Karpas-422 (cell line): ENCODE results near the gene PROCR. TPM values are rescaled to one million over a fixed set of nuclear protein-coding genes. Genes with fewer than 3 reads are reported as not detected.
"Not testable (repeated sequence)": the region's sequence is repeated elsewhere in the genome, so short reads cannot be mapped to it uniquely, and the experiment has no call there.

ENCODE experiments used
- DNase-seq: peaks from one replicate; pipeline ENCODE4 v3.0.0-alpha.2; 2015
- H2AFZ ChIP-seq: fragments of 200-600 bp; sonication (generic); 2 replicates; pipeline ENCODE4 v1.6.1; 2014; ENCODE audit warnings: antibody characterized with exemption, low read length, mixed read lengths
- H3K27ac ChIP-seq: fragments of 200-600 bp; sonication (generic); 2 replicates; pipeline ENCODE4 v1.5.1; 2014; ENCODE audit warnings: mild to moderate bottlenecking, low read length, moderate library complexity
- H3K27me3 ChIP-seq: fragments of 200-600 bp; sonication (generic); 2 replicates; pipeline ENCODE4 v1.6.1; 2014; ENCODE audit warnings: low read length, mixed read lengths
- H3K36me3 ChIP-seq: fragments of 200-600 bp; sonication (generic); 2 replicates; pipeline ENCODE4 v1.6.1; 2014; ENCODE audit warnings: low read length, mixed read lengths; ENCODE audit not compliant: insufficient read depth
- H3K4me1 ChIP-seq: fragments of 200-600 bp; sonication (generic); 2 replicates; pipeline ENCODE4 v1.6.1; 2014; ENCODE audit warnings: mild to moderate bottlenecking, low read length, mixed read lengths
- H3K4me2 ChIP-seq: fragments of 200-600 bp; sonication (generic); 2 replicates; pipeline ENCODE4 v1.6.1; 2014; ENCODE audit warnings: low read length, low read depth, mild to moderate bottlenecking; ENCODE audit not compliant: poor library complexity, severe bottlenecking
- H3K4me3 ChIP-seq: fragments of 200-600 bp; sonication (generic); 2 replicates; pipeline ENCODE4 v1.5.1; 2014; ENCODE audit warnings: mild to moderate bottlenecking, antibody characterized with exemption, low read length, mixed read lengths
- H3K79me2 ChIP-seq: fragments of 200-600 bp; sonication (generic); 2 replicates; pipeline ENCODE4 v1.6.1; 2014; ENCODE audit warnings: mild to moderate bottlenecking, low read length, mixed read lengths
- H3K9ac ChIP-seq: fragments of 200-600 bp; sonication (generic); 2 replicates; pipeline ENCODE4 v1.6.0; 2014; ENCODE audit warnings: low read length
- H3K9me2 ChIP-seq: fragments of 200-600 bp; sonication (generic), shearing (Covaris generic); replicated peaks from 2 replicates; pipeline ENCODE4 v1.6.0; 2014; ENCODE audit warnings: mild to moderate bottlenecking, low read length, moderate library complexity; ENCODE audit not compliant: insufficient read depth
- H3K9me3 ChIP-seq: fragments of 300-700, 200-600 bp; sonication (generic); 2 replicates; pipeline ENCODE4 v1.6.1; 2014; ENCODE audit warnings: low read length, mixed read lengths
- H4K20me1 ChIP-seq: fragments of 200-600 bp; sonication (generic); 2 replicates; pipeline ENCODE4 v1.6.1; 2014; ENCODE audit warnings: mild to moderate bottlenecking, antibody characterized with exemption, low read length, low read depth; ENCODE audit not compliant: insufficient read depth
- total RNA-seq: library from RNA; depleted of rRNA; stranded (reverse); fragments of >200 nt; shearing (Covaris generic); gene quantifications from 2 replicates; pipeline ENCODE4 v1.2.3, GENCODE V29; 2014; ENCODE audit warnings: low replicate concordance

Gene PROCR
- total RNA-seq, 1 experiment from 2014 or later: not detected

- Histone ChIP-seq H3K4me3 (no peak overlapping the region), H3K27ac (no peak overlapping the region), H3K79me2 (no peaks in the 10 kb centered on the region), H3K36me3 (no peaks in the 10 kb centered on the region), H3K4me1 (no peaks in the 10 kb centered on the region), H3K4me2 (no peak overlapping the region), H4K20me1 (no peaks in the 10 kb centered on the region), H3K27me3 (no peaks in the 10 kb centered on the region), H3K9ac (no peak overlapping the region), H3K9me3 (no peaks in the 10 kb centered on the region), H2AFZ (no peak overlapping the region), H3K9me2 (no peaks in the 10 kb centered on the region)
- no peak for DNase-seq
Measured at GRCh38 chr20:35167787-35168186, 4.1 kb upstream of the PROCR start.

GRCh38 chr20:35168701-35169409 is 3.0 kb upstream of the PROCR start:
- not testable (repeated sequence) for H3K36me3 ChIP-seq

GRCh38 chr20:35171438-35171752 is 477 bp upstream of the PROCR start:
- Histone ChIP-seq H3K36me3 (no peaks in the 10 kb centered on the region), H3K4me2 (no peak overlapping the region), H3K27ac (no peak overlapping the region), H3K9me2 (no peaks in the 10 kb centered on the region), H2AFZ (no peak overlapping the region), H4K20me1 (no peaks in the 10 kb centered on the region), H3K9ac (no peak overlapping the region), H3K4me3 (no peak overlapping the region), H3K4me1 (no peaks in the 10 kb centered on the region), H3K27me3 (no peaks in the 10 kb centered on the region), H3K9me3 (no peaks in the 10 kb centered on the region), H3K79me2 (no peaks in the 10 kb centered on the region)
- DNase-seq: no peak

More at GRCh38 chr20:35168701-35169409, 3.0 kb upstream of the PROCR start:
- H3K27me3 ChIP-seq, H3K4me2 ChIP-seq, H3K9me3 ChIP-seq, H4K20me1 ChIP-seq, H3K79me2 ChIP-seq, H3K9ac ChIP-seq, H2AFZ ChIP-seq, H3K4me3 ChIP-seq, DNase-seq, H3K4me1 ChIP-seq, H3K9me2 ChIP-seq, H3K27ac ChIP-seq: not testable (repeated sequence)

GRCh38 chr20:35172434-35172806 is 548 bp downstream of the PROCR start:
- Histone ChIP-seq H3K79me2 (no peaks in the 10 kb centered on the region), H3K4me1 (no peaks in the 10 kb centered on the region), H3K36me3 (no peaks in the 10 kb centered on the region), H3K4me2 (no peak overlapping the region), H3K9me3 (no peaks in the 10 kb centered on the region), H3K27me3 (no peaks in the 10 kb centered on the region), H2AFZ (no peak overlapping the region), H3K27ac (no peak overlapping the region), H3K9me2 (no peaks in the 10 kb centered on the region), H4K20me1 (no peaks in the 10 kb centered on the region), H3K4me3 (no peak overlapping the region), H3K9ac (no peak overlapping the region)
- DNase-seq: no peak

- no peaks in the 10 kb centered on the region for H3K9me3 ChIP-seq
- no peaks in the 10 kb centered on the region for H3K27me3 ChIP-seq
- no peak overlapping the region for H2AFZ ChIP-seq
- H3K9me2 ChIP-seq: no peaks in the 10 kb centered on the region
- no peaks in the 10 kb centered on the region for H4K20me1 ChIP-seq
- no peak overlapping the region for H3K4me3 ChIP-seq
- no peak overlapping the region for H3K4me2 ChIP-seq
- no peaks in the 10 kb centered on the region for H3K79me2 ChIP-seq
- no peaks in the 10 kb centered on the region for H3K36me3 ChIP-seq
- H3K4me1 ChIP-seq: no peaks in the 10 kb centered on the region
- DNase-seq: no peak
- no peak overlapping the region for H3K27ac ChIP-seq
- no peak overlapping the region for H3K9ac ChIP-seq
Measured at GRCh38 chr20:35173576-35174192, 1.8 kb downstream of the PROCR start.

GRCh38 chr20:35174458-35175216 is 2.8 kb downstream of the PROCR start:
- H3K9me3 ChIP-seq: no peaks in the 10 kb centered on the region

GRCh38 chr20:35176132-35176531 is 4.3 kb downstream of the PROCR start:
- Histone ChIP-seq H3K4me3 (no peak overlapping the region), H3K9ac (no peak overlapping the region), H3K27ac (no peak overlapping the region), H3K4me1 (no peaks in the 10 kb centered on the region), H2AFZ (no peak overlapping the region), H3K4me2 (no peak overlapping the region), H3K9me2 (no peaks in the 10 kb centered on the region), H4K20me1 (no peaks in the 10 kb centered on the region), H3K36me3 (no peaks in the 10 kb centered on the region), H3K79me2 (no peaks in the 10 kb centered on the region), H3K27me3 (no peaks in the 10 kb centered on the region), H3K9me3 (no peaks in the 10 kb centered on the region)
- no peak for DNase-seq

More at GRCh38 chr20:35174458-35175216, 2.8 kb downstream of the PROCR start:
- H3K4me2 ChIP-seq: no peak overlapping the region
- H3K36me3 ChIP-seq: no peaks in the 10 kb centered on the region
- H3K9ac ChIP-seq: no peak overlapping the region
- no peaks in the 10 kb centered on the region for H3K27me3 ChIP-seq
- H2AFZ ChIP-seq: no peak overlapping the region
- no peaks in the 10 kb centered on the region for H3K4me1 ChIP-seq
- no peak for DNase-seq
- H3K4me3 ChIP-seq: no peak overlapping the region
- H3K9me2 ChIP-seq: no peaks in the 10 kb centered on the region
- H3K27ac ChIP-seq: no peak overlapping the region
- H4K20me1 ChIP-seq: no peaks in the 10 kb centered on the region
- no peaks in the 10 kb centered on the region for H3K79me2 ChIP-seq

GRCh38 chr20:35179292-35180212 is 7.7 kb downstream of the PROCR start:
- Histone ChIP-seq H3K27ac (no peak overlapping the region), H3K36me3 (no peaks in the 10 kb centered on the region), H3K9me3 (no peaks in the 10 kb centered on the region), H3K4me2 (no peak overlapping the region), H3K9ac (no peak overlapping the region), H3K9me2 (no peaks in the 10 kb centered on the region), H3K79me2 (no peaks in the 10 kb centered on the region), H3K4me1 (no peaks in the 10 kb centered on the region), H4K20me1 (no peaks in the 10 kb centered on the region), H3K4me3 (no peak overlapping the region), H2AFZ (no peak overlapping the region), H3K27me3 (no peaks in the 10 kb centered on the region)
- no peak for DNase-seq
